K562 (cell line): Measurements from ENCODE around the gene CISD2. TPM values are rescaled to one million over a fixed set of nuclear protein-coding genes. Genes with fewer than 3 reads are reported as not detected.
A peak's percentile ranks its signal among the peaks of the same experiment; 100 is the strongest.

ENCODE experiments used
- ATAC-seq: fragments of 200-7000 bp; cut with Tn5 transposase; 3 replicates; pipeline ENCODE4 v1.9.1; 2020; ENCODE audit warnings: moderate library complexity
- BruUV-seq: library from RNA; stranded (reverse); fragments of 400-500 nt; replicated peaks from 2 replicates; lab custom pipeline; 2021; lab: Mats Ljungman, UMichigan
- CTCF ChIA-PET: fragments of 300-600 bp; formaldehyde crosslinking; extraction: SDS; loops from one replicate; lab custom pipeline; 2021; ENCODE audit warnings: low intra/inter-chr PET ratio; lab: Yijun Ruan, JAX
- POLR2A ChIA-PET: fragments of 300-600, 350-650 bp; sonication (Branson Sonifier 250); formaldehyde crosslinking; extraction: SDS; loops from one replicate; lab custom pipeline; 2021; ENCODE audit warnings: antibody characterized with exemption, inconsistent platforms; lab: Yijun Ruan, JAX
- DNase-seq, 4 experiments: peaks; one replicate each; pipeline versions ENCODE4 v3.0.0 to v3.0.0-alpha.2; 2011 to 2018; ENCODE audit warnings: low spot score in 3 of 4, mixed read lengths in 3 of 4; ENCODE audit errors: extremely low read depth in 1 of 4
- FAIRE-seq: peaks from 2 replicates; lab custom pipeline; 2011; peaks lifted over from hg19 to GRCh38; lab: Jason Lieb, UNC
- H2AFZ ChIP-seq: 2 replicates; pipeline ENCODE4 v1.6.0; 2011; ENCODE audit warnings: low read depth, low read length, control low read depth, inconsistent platforms
- H3K27ac ChIP-seq: fragments of 200-600 bp; 3 replicates; pipeline ENCODE4 v1.8.0; 2011; ENCODE audit warnings: low read depth, mild to moderate bottlenecking, control low read depth, inconsistent platforms, low read length, moderate library complexity, mixed read lengths; ENCODE audit errors: extremely low read depth
- H3K27me3 ChIP-seq, 2 experiments: fragments of 300-600 bp in 1 of 2; 2 replicates in 1 of 2; 3 replicates in 1 of 2; pipeline versions ENCODE4 v1.6.0 to v1.8.0; 2011; ENCODE audit warnings: inconsistent platforms in 2 of 2, low read length in 2 of 2, mild to moderate bottlenecking in 1 of 2, mixed read lengths in 1 of 2, moderate library complexity in 1 of 2; ENCODE audit not compliant: control insufficient read depth in 2 of 2, insufficient read depth in 2 of 2
- H3K36me3 ChIP-seq: fragments of 300-600 bp; 3 replicates; pipeline ENCODE4 v1.8.0; 2011; ENCODE audit warnings: mild to moderate bottlenecking, low read length, inconsistent platforms; ENCODE audit not compliant: control insufficient read depth, insufficient read depth
- H3K4me1 ChIP-seq, 2 experiments: fragments of 200-600 bp in 1 of 2; replicated peaks in 1 of 2; 2 replicates in 1 of 2; 3 replicates in 1 of 2; pipeline versions ENCODE4 v1.5.1 to v1.8.0; 2011; ENCODE audit warnings: inconsistent platforms in 2 of 2, low read length in 2 of 2, mild to moderate bottlenecking in 1 of 2, mixed read lengths in 1 of 2, moderate library complexity in 1 of 2; ENCODE audit not compliant: control insufficient read depth in 2 of 2, insufficient read depth in 2 of 2
- H3K4me2 ChIP-seq: 2 replicates; pipeline ENCODE4 v1.6.1; 2011; ENCODE audit warnings: low read length, control low read depth, inconsistent platforms, mixed read lengths; ENCODE audit not compliant: insufficient read depth
- H3K4me3 ChIP-seq: fragments of 200-600 bp; sonication (generic), shearing (Covaris generic); 2 replicates; pipeline ENCODE4 v1.5.1; 2016; ENCODE audit warnings: control low read depth, inconsistent platforms
- H3K79me2 ChIP-seq: fragments of 200-600 bp; 3 replicates; pipeline ENCODE4 v1.8.0; 2011; ENCODE audit warnings: low read length, inconsistent platforms; ENCODE audit not compliant: control insufficient read depth, insufficient read depth
- H3K9ac ChIP-seq, 2 experiments: 2 replicates each; pipeline versions ENCODE4 v1.6.0 to v1.6.1; 2011; ENCODE audit warnings: low read depth in 2 of 2, low read length in 2 of 2, control low read depth in 1 of 2, inconsistent platforms in 1 of 2, mild to moderate bottlenecking in 1 of 2, mixed read lengths in 1 of 2; ENCODE audit not compliant: insufficient read depth in 1 of 2
- H3K9me1 ChIP-seq: one replicate; pipeline ENCODE4 v1.6.0; 2011; ENCODE audit warnings: inconsistent platforms, mild to moderate bottlenecking, low read length, moderate library complexity; ENCODE audit not compliant: control insufficient read depth, insufficient read depth
- H3K9me3 ChIP-seq: replicated peaks from 2 replicates; pipeline ENCODE4 v1.5.1; 2011; ENCODE audit warnings: low read depth, low read length, inconsistent platforms; ENCODE audit not compliant: control insufficient read depth, insufficient read depth
- H4K20me1 ChIP-seq: replicated peaks from 2 replicates; pipeline ENCODE4 v1.6.1; 2011; ENCODE audit warnings: low read length, inconsistent platforms, mixed read lengths; ENCODE audit not compliant: control insufficient read depth, insufficient read depth
- BCL6 ChIP-seq: fragments of 250-450 bp; sonication (Bioruptor Pico); IDR thresholded peaks from 2 replicates; pipeline ENCODE4 v1.4.0; 2020
- BHLHE40 ChIP-seq: IDR thresholded peaks from 2 replicates; pipeline ENCODE4 v1.6.1; 2011; ENCODE audit warnings: low read length, improper control_type of control experiment
- CXXC5 ChIP-seq: fragments of 250-450 bp; sonication (Bioruptor Pico); IDR thresholded peaks from 2 replicates; pipeline ENCODE4 v1.8.0; 2022; ENCODE audit warnings: inconsistent platforms, mild to moderate bottlenecking, moderate library complexity
- E2F6 ChIP-seq, 2 experiments: IDR thresholded peaks; 2 replicates each; pipeline ENCODE4 v1.6.1; 2011; ENCODE audit warnings: borderline replicate concordance in 1 of 2, control low read depth in 1 of 2, low read depth in 1 of 2, low read length in 1 of 2, mild to moderate bottlenecking in 1 of 2, mixed read lengths in 1 of 2, moderate library complexity in 1 of 2; ENCODE audit not compliant: insufficient read depth in 1 of 2, insufficient read length in 1 of 2, poor library complexity in 1 of 2, severe bottlenecking in 1 of 2; ENCODE audit errors: extremely low read depth in 1 of 2
- ELF1 ChIP-seq: fragments of 200-800 bp; sonication (Bioruptor generic); IDR thresholded peaks from 2 replicates; pipeline ENCODE4 v1.6.1; 2016; ENCODE audit warnings: missing genetic modification characterization, missing compliant biosample characterization
- ETV6 ChIP-seq, 3 experiments: fragments of 150-350 bp in 1 of 3; sonication (generic) in 1 of 3; formaldehyde crosslinking in 1 of 3; IDR thresholded peaks; 2 replicates each; pipeline versions ENCODE4 v1.6.1 to v1.8.0; 2014 to 2022; ENCODE audit warnings: borderline replicate concordance in 2 of 3, low read depth in 2 of 3, antibody characterized with exemption in 1 of 3, low read length in 1 of 3, mild to moderate bottlenecking in 1 of 3, missing genetic modification reagents in 1 of 3
- GABPB1 ChIP-seq: sonication (generic); formaldehyde crosslinking; IDR thresholded peaks from 2 replicates; pipeline ENCODE4 v1.8.0; 2022; ENCODE audit warnings: mild to moderate bottlenecking, missing genetic modification reagents
- PTRF ChIP-seq: fragments of 450-650 bp; IDR thresholded peaks from 2 replicates; pipeline ENCODE4 v1.6.1; 2016; ENCODE audit warnings: mild to moderate bottlenecking, missing genetic modification characterization, missing compliant biosample characterization
- RBFOX2 ChIP-seq: fragments of 200-400 bp; formaldehyde crosslinking; IDR thresholded peaks from 2 replicates; pipeline ENCODE4 v1.6.1; 2017; ENCODE audit warnings: low read depth, mild to moderate bottlenecking, low read length, moderate library complexity
- RNF2 ChIP-seq: sonication (generic); IDR thresholded peaks from 2 replicates; pipeline ENCODE4 v1.6.1; 2016
- SMC3 ChIP-seq: conservative IDR thresholded peaks from 2 replicates; pipeline ENCODE4 v1.6.1; 2011; ENCODE audit warnings: low read depth, low read length, improper control_type of control experiment; ENCODE audit not compliant: insufficient read depth
- ZNF436 ChIP-seq: fragments of 250-450, 450-650 bp; sonication (Bioruptor Pico); formaldehyde crosslinking; IDR thresholded peaks from 2 replicates; pipeline ENCODE4 v1.7.0; 2020; ENCODE audit warnings: mild to moderate bottlenecking
- ZNF707 ChIP-seq: fragments of 250-450 bp; sonication (Bioruptor Pico); conservative IDR thresholded peaks from 2 replicates; pipeline ENCODE4 v1.8.0; 2022; ENCODE audit warnings: inconsistent platforms, mild to moderate bottlenecking, moderate library complexity
- WGBS: fragments of 100-300 bp; shearing (Covaris generic); methylation state at CpG from one replicate; pipeline ENCODE4 v1.1.6; 2016; ENCODE audit warnings: low coverage, mixed read lengths; ENCODE audit not compliant: insufficient coverage; ENCODE audit errors: missing lambda C conversion rate; 5-methylcytosine and 5-hydroxymethylcytosine counted together
- in situ Hi-C: fragments of 300-500 bp; cut with MboI; formaldehyde crosslinking; loops from 4 replicates; pipeline ENCODE4 v1.15.0; 2018; ENCODE audit warnings: inconsistent platforms, mixed read lengths
- intact Hi-C: fragments of 100-400 bp; cut with micrococcal nuclease; formaldehyde crosslinking; loops from 2 replicates; pipeline ENCODE4 v1.14.2; 2022
- polyA plus RNA-seq, 8 experiments: library from polyadenylated mRNA; depleted of rRNA in 4 of 8; stranded (reverse) in 5 of 8; unstranded in 3 of 8; fragments of >200 nt; fragmentation: Nextera tagmentation in 2 of 8; fragmentation: Illumina TruSeq in 1 of 8; extraction: Ambion mirVana in 2 of 8; extraction: Trizol in 1 of 8; gene quantifications; 2 replicates each; pipeline versions ENCODE4 v1.2.1 to v1.2.3, GENCODE V29; 2011 to 2014; ENCODE audit warnings: inconsistent platforms in 1 of 8, missing spikeins in 1 of 8
- total RNA-seq, 7 experiments: library from RNA; depleted of rRNA in 6 of 7; stranded (reverse); fragments of >200 nt in 6 of 7; fragmentation: Illumina TruSeq in 2 of 7; extraction: Trizol in 2 of 7; gene quantifications; 2 replicates each; pipeline versions ENCODE4 v1.2.1 to v1.2.3, GENCODE V29; 2011 to 2021; ENCODE audit warnings: low replicate concordance in 1 of 7

The CISD2 gene
- total and polyA plus RNA-seq, 9 of the 15 experiments (the other 6 are each of a cell fraction or from before 2014, with no cell fraction given), result 37.8 to 91.4 (median 59.8) TPM

GRCh38 chr4:102824398-102824797 lies 44.4 kb upstream of the CISD2 start:
- BruUV-seq, result no TSS peak
- Histone ChIP-seq H3K9me1 (no peaks in the 10 kb centered on the region), H3K4me2 (peak overlapping the region; percentile 95), H3K4me3 (peak overlapping the region; percentile 97), H3K4me1 (peaks cover 7 to 28% of the 10 kb centered on the region in 2 experiments; a peak in 4 of 5 replicates), H3K27me3 (no peaks in the 10 kb centered on the region), H3K27ac (peak overlapping the region; percentile 99), H3K79me2 (peaks cover 90% of the 10 kb centered on the region), H3K36me3 (peaks cover 71% of the 10 kb centered on the region), H2AFZ (no peak overlapping the region), H3K9ac (peak overlapping the region; percentile 99; a peak in 3 of 4 replicates), H4K20me1 (peaks cover 51% of the 10 kb centered on the region), H3K9me3 (no peaks in the 10 kb centered on the region)
- DNase-seq (no peak), FAIRE-seq (no peak), ATAC-seq (no peak)
- TF ChIP-seq RBFOX2, result peak; percentile 65
- TF ChIP-seq ZNF436 (CRISPR knock-in tag), result no peak
- intact Hi-C loops, result no loop called here
- POLR2A ChIA-PET, result interaction anchor here (0.5 to 4.3 kb wide), 9 partner anchors 8 to 64 kb away, joined by 3 to 23 read pairs (median 3); no protein-coding TSS in a partner anchor
- CTCF ChIA-PET, result no interaction called here
- in situ Hi-C loops, result no loop called here
- 0% methylated on average over 2 of the region's 2 CpGs for WGBS

- peak; percentile 1 for ATAC-seq
- TF ChIP-seq E2F6 (IDR thresholded peaks at IDR 0.05; ENCODE audit: borderline replicate concordance in 1 of 2, extremely low read depth in 1 of 2, insufficient read depth in 1 of 2, insufficient read length in 1 of 2, low read depth in 1 of 2, low read length in 1 of 2, poor library complexity in 1 of 2, severe bottlenecking in 1 of 2) (no peak), BCL6 (CRISPR knock-in tag) (no peak), BHLHE40 (no peak), PTRF (tag) (no peak), GABPB1 (CRISPR knock-in tag) (peak; percentile 57; the same call in 1 of the 2 replicates), CXXC5 (no peak), SMC3 (no peak), ZNF707 (CRISPR knock-in tag) (no peak), ELF1 (peak; percentile 65), RNF2 (no peak), ETV6 (IDR thresholded peaks at IDR 0.05; ENCODE audit: borderline replicate concordance in 1 of 2, low read depth in 2 of 2, low read length in 1 of 2) (no peak), ETV6 (CRISPR knock-in tag; IDR thresholded peaks at IDR 0.05; ENCODE audit: borderline replicate concordance) (no peak)
Measured at GRCh38 chr4:102825261-102826091, 43.3 kb upstream of the CISD2 start.

More at GRCh38 chr4:102825261-102826091, 43.3 kb upstream of the CISD2 start:
- ChIA-PET CTCF (no interaction called here), POLR2A (interaction anchor here (0.7 to 5.0 kb wide), 6 partner anchors 9 to 1224 kb away, joined by 3 to 48 read pairs (median 6); partner anchors contain the start of gene CISD2)
- under 1% methylated on average over 23 of the region's 23 CpGs for WGBS
- peaks cover 6 to 18% of the 10 kb centered on the region in 2 experiments; a peak in 4 of 5 replicates for H3K4me1 ChIP-seq
- FAIRE-seq, result peak; percentile 26
- peak in 2 of 4 experiments; percentile 17 to 63 for DNase-seq
- peak overlapping the region; percentile 97 for H3K4me3 ChIP-seq
- H3K4me2 ChIP-seq, result peak overlapping the region; percentile 95
- H3K9ac ChIP-seq, result peak overlapping the region; percentile 99
- H4K20me1 ChIP-seq, result peaks cover 40% of the 10 kb centered on the region
- peak overlapping the region; percentile 99 for H3K27ac ChIP-seq
- H3K79me2 ChIP-seq, result peaks cover 90% of the 10 kb centered on the region
- intact Hi-C loops (loop anchor here (2.0 to 5.0 kb wide), 6 partner anchors 63 to 323 kb away; partner anchors contain the start of genes BDH2, MANBA, NFKB1 and SLC9B2), in situ Hi-C loops (no loop called here)
- H3K36me3 ChIP-seq, result peaks cover 60% of the 10 kb centered on the region
- no TSS peak for BruUV-seq
- H2AFZ ChIP-seq, result no peak overlapping the region
- H3K27me3 ChIP-seq, result no peaks in the 10 kb centered on the region
- no peaks in the 10 kb centered on the region for H3K9me3 ChIP-seq
- no peaks in the 10 kb centered on the region for H3K9me1 ChIP-seq
